Measurements from ENCODE around the gene ARHGAP33. TPM values are rescaled to one million over a fixed set of nuclear protein-coding genes. Genes with fewer than 3 reads are reported as not detected.

The ARHGAP33 gene
- total RNA-seq, 1 experiment from 2014 or later, result 43.9 TPM

DNA sequence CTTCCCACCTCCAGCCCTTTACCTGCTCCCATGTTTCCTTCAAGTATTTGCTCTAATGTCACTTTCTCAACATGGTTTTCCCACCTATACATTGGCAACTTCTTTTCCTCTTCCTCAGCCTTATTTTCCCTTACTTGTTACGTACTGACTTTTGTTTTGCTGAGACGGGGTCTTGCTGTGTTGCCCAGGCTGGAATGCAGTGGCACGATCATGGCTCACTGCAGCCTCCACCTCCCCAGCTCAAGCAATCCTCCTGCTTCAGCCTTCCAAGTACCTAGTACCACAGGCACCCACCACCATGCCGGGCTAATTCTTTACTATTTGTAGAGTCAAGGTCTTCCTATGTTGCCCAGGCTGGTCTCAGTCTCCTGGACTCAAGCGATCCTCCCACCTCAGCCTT lies 32.3 kb downstream of the ARHGAP33 start:
- Mint-ChIP-seq H3K36me3 (no peaks in the 10 kb centered on the region), H3K4me3 (no peak overlapping the region), H3K9me3 (no peaks in the 10 kb centered on the region), H3K4me1 (peaks cover 2% of the 10 kb centered on the region), H3K27me3 (ENCODE audit: low read depth) (peaks cover 26% of the 10 kb centered on the region), H3K27ac (0 out of 2 replicates have a peak overlapping the region, but pooled peaks have one; percentile 54)
- POLR2A ChIA-PET, result no interaction called here
- CTCF ChIA-PET, result no interaction called here
- ATAC-seq, result no peak
- no peak for TF ChIP-seq TP53 (CRISPR knock-in tag; IDR thresholded peaks at IDR 0.05)
- TF ChIP-seq ZNF121 (CRISPR knock-in tag; IDR thresholded peaks at IDR 0.05), result peak; percentile 96
- TF ChIP-seq, protein P1, sequence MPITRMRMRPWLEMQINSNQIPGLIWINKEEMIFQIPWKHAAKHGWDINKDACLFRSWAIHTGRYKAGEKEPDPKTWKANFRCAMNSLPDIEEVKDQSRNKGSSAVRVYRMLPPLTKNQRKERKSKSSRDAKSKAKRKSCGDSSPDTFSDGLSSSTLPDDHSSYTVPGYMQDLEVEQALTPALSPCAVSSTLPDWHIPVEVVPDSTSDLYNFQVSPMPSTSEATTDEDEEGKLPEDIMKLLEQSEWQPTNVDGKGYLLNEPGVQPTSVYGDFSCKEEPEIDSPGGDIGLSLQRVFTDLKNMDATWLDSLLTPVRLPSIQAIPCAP (CRISPR knock-in tag; IDR thresholded peaks at IDR 0.05), result no peak
- DNase-seq (ENCODE audit: low spot score), result no peak

GRCh38 chr19:35811317-35812219 lies 36.2 kb downstream of the ARHGAP33 start:
- Mint-ChIP-seq H3K4me3 (no peak overlapping the region), H3K9me3 (peaks cover 4% of the 10 kb centered on the region; the same call in 1 of the 2 replicates), H3K27me3 (ENCODE audit: low read depth) (peaks cover 47% of the 10 kb centered on the region), H3K27ac (no peak overlapping the region), H3K4me1 (peaks cover 6% of the 10 kb centered on the region), H3K36me3 (no peaks in the 10 kb centered on the region)
- ATAC-seq, result no peak
- ChIA-PET CTCF (interaction anchor here (0.8 to 2.1 kb wide), 7 partner anchors 12 to 119 kb away, joined by 3 to 6 read pairs (median 4); partner anchors contain the start of gene KIRREL2), POLR2A (no interaction called here)
- DNase-seq (ENCODE audit: low spot score), result no peak
- TF ChIP-seq, protein P2, sequence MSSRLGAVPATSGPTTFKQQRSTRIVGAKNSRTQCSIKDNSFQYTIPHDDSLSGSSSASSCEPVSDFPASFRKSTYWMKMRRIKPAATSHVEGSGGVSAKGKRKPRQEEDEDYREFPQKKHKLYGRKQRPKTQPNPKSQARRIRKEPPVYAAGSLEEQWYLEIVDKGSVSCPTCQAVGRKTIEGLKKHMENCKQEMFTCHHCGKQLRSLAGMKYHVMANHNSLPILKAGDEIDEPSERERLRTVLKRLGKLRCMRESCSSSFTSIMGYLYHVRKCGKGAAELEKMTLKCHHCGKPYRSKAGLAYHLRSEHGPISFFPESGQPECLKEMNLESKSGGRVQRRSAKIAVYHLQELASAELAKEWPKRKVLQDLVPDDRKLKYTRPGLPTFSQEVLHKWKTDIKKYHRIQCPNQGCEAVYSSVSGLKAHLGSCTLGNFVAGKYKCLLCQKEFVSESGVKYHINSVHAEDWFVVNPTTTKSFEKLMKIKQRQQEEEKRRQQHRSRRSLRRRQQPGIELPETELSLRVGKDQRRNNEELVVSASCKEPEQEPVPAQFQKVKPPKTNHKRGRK (CRISPR knock-in tag; IDR thresholded peaks at IDR 0.05; ENCODE audit: borderline replicate concordance), result no peak
- TF ChIP-seq ZNF232 (CRISPR knock-in tag; IDR thresholded peaks at IDR 0.05), result no peak
- TF ChIP-seq JUN (CRISPR knock-in tag; IDR thresholded peaks at IDR 0.05), result no peak
- no peak for TF ChIP-seq TEAD4 (CRISPR knock-in tag; IDR thresholded peaks at IDR 0.05)
- no peak for TF ChIP-seq MLX (CRISPR knock-in tag; IDR thresholded peaks at IDR 0.05)
- TF ChIP-seq GTF2I (CRISPR knock-in tag; conservative IDR thresholded peaks at IDR 0.05), result no peak
- no peak for TF ChIP-seq ZNF423 (CRISPR knock-in tag; IDR thresholded peaks at IDR 0.05)
- no peak for TF ChIP-seq ZNF416 (CRISPR knock-in tag; IDR thresholded peaks at IDR 0.05)
- TF ChIP-seq, protein P3, sequence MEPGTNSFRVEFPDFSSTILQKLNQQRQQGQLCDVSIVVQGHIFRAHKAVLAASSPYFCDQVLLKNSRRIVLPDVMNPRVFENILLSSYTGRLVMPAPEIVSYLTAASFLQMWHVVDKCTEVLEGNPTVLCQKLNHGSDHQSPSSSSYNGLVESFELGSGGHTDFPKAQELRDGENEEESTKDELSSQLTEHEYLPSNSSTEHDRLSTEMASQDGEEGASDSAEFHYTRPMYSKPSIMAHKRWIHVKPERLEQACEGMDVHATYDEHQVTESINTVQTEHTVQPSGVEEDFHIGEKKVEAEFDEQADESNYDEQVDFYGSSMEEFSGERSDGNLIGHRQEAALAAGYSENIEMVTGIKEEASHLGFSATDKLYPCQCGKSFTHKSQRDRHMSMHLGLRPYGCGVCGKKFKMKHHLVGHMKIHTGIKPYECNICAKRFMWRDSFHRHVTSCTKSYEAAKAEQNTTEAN (CRISPR knock-in tag; IDR thresholded peaks at IDR 0.05), result no peak
- TF ChIP-seq CDX4 (CRISPR knock-in tag; IDR thresholded peaks at IDR 0.05; ENCODE audit: borderline replicate concordance), result no peak
- TF ChIP-seq, protein P4, sequence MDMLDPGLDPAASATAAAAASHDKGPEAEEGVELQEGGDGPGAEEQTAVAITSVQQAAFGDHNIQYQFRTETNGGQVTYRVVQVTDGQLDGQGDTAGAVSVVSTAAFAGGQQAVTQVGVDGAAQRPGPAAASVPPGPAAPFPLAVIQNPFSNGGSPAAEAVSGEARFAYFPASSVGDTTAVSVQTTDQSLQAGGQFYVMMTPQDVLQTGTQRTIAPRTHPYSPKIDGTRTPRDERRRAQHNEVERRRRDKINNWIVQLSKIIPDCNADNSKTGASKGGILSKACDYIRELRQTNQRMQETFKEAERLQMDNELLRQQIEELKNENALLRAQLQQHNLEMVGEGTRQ (CRISPR knock-in tag; IDR thresholded peaks at IDR 0.05), result no peak
- TF ChIP-seq ZSCAN18 (CRISPR knock-in tag; IDR thresholded peaks at IDR 0.05), result no peak
- TF ChIP-seq NR1H2 (CRISPR knock-in tag; IDR thresholded peaks at IDR 0.05), result no peak
- no peak for TF ChIP-seq MYBL2 (CRISPR knock-in tag; IDR thresholded peaks at IDR 0.05)
- no peak for TF ChIP-seq SMAD3 (CRISPR knock-in tag; IDR thresholded peaks at IDR 0.05; ENCODE audit: borderline replicate concordance)
- no peak for TF ChIP-seq SOX15 (CRISPR knock-in tag; IDR thresholded peaks at IDR 0.05)
- no peak for TF ChIP-seq HMGA2 (CRISPR knock-in tag; IDR thresholded peaks at IDR 0.05)

Measured in WTC11 (cell line).